Measurements from ENCODE around the gene ASB13. TPM values are rescaled to one million over a fixed set of nuclear protein-coding genes. Genes with fewer than 3 reads are reported as not detected.
A peak's percentile ranks its signal among the peaks of the same experiment; 100 is the strongest.

Gene ASB13
- total and polyA plus RNA-seq, 2 experiments from 2014 or later = 11.6 to 20.2 TPM

DNA sequence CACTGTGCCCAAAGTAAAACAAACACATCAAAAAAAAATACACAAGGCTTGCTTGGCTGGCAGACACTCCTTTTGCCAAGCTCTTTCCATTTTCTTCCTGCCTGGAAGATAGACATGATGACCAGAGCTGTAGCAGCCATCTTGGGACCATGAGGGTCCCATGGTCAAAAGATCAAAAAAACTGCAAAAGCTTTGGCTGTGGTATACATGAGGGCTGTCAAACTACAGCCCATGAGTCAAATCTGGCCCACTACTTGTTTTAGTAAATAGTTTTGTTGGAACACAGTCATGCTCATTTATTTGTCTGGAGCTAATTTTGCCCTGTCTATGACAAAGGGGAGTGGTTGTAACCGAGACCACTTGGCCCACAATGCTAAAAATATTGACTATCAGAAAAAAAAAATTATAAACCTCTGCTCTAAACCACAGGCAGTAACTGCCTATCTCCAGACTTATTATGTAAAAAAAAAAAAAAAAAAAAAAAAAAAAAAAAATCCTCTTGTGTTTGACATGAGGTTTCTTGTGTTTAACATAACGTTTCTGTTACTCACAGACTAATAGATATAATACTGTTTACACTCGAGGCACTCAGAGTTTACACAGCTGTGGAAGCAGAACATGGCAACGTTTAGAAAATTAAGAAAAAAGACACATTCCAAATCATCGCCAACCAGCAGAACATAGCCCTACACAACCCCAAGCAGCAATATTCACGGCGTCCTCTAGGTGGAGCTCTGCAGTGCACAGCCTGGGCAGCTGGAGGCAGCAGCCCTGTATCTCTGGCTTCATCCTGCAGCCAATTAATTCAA is 36.9 kb downstream of the ASB13 start (continued):
- no peak for TF ChIP-seq ZNF114 (CRISPR knock-in tag; IDR thresholded peaks at IDR 0.05)

DNA sequence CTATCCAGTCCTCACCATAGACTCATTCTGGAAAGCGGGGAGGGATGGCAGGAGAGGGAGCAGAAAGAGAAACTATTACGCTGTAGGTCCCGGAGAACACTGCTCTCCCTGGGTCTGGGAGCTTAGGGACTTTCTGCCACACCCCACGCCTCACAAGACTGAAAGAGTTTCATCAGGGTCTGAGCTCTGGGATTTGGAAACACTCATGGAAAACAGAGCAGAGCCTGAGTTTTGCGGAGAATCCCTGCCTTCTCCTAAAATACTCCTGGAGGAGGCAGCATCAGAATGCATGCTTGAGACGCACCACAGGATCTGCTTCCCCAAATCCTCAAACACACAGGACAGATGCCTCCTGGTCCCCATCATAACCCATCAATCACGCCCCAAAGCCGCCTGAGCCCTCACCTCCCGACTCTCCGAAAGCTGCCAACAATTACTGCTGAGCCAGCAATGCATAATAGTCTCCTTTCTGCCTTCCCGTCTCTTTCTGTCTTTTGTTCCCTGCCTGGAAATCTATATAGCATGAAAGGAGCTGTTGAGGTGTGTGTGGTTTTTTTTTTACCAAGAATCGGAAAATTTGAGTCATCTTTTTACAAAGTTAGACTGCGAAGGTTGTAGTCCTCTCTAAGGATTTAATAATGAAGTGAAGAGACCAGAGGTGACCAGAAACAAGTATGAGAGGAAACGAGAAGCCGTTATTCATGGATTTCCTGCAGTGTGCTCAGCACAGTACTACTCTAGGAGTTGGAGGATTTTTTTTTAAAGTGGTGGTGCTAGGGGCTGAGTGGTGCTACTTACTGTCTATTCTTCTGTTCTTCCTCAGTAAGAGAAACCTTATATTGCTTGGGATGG is 37.7 kb downstream of the ASB13 start:
- Histone ChIP-seq H3K36me3 (ENCODE audit: insufficient read depth) (no peaks in the 10 kb centered on the region), H4K20me1 (replicated peaks; ENCODE audit: insufficient read depth) (no peaks in the 10 kb centered on the region), H3K9me2 (ENCODE audit: insufficient read depth) (no peaks in the 10 kb centered on the region), H3K4me1 (ENCODE audit: insufficient read depth) (peaks cover 5% of the 10 kb centered on the region; the same call in 1 of the 2 replicates), H3K79me2 (replicated peaks; ENCODE audit: insufficient read depth) (no peaks in the 10 kb centered on the region), H3K27me3 (ENCODE audit: insufficient read depth) (no peaks in the 10 kb centered on the region), H3K4me3 (no peak overlapping the region), H3K4me2 (no peak overlapping the region), H3K27ac (ENCODE audit: low read depth) (no peak overlapping the region), H3F3A (replicated peaks; ENCODE audit: low read depth) (0 out of 2 replicates have a peak, but pooled peaks cover 8% of the 10 kb centered on the region), H2AFZ (peak overlapping the region; percentile 85)
- no peak for TF ChIP-seq STAT1 (IDR thresholded peaks at IDR 0.05; ENCODE audit: unreplicated experiment)
- Mint-ChIP-seq H3K4me1 (peaks cover 4% of the 10 kb centered on the region), H3K9me3 (no peaks in the 10 kb centered on the region), H3K4me3 (no peak overlapping the region), H3K36me3 (ENCODE audit: low read depth) (no peaks in the 10 kb centered on the region), H3K27me3 (ENCODE audit: insufficient read depth, low read depth, poor library complexity) (no peaks in the 10 kb centered on the region), H3K27ac (no peak overlapping the region)
- no peak for DNase-seq (ENCODE audit: low spot score)
- no peak for ATAC-seq

DNA sequence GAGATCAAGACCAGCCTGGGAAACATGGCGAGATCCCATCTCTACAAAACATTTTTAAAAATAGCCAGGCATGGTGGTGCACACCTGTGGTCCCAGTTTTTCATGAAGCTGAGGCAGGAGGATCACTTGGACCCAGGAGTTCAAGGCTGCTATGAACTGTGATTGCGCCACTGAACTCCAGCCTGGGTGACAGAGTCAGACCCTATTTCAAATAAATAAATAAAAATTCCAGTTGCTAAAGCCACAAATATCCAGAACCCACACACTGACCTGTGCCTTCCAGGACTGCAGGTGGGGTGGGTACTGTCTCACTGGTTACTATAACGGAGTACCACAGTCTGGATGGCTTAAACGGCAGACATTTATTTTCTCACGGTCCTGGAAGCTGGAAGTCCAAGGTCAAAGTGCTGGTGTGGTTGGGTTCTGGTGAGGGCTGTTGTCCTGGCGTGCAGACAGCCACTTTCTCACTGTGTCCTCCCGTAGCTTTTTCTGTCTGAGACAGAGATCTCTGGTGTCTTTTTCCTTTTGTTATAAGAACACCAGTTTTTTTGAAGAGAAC is 38.8 kb downstream of the ASB13 start:
- H3K4me3 ChIP-seq = no peak overlapping the region
- 0 out of 2 replicates have a peak, but pooled peaks cover 8% of the 10 kb centered on the region for H3F3A ChIP-seq (replicated peaks; ENCODE audit: low read depth)
- Mint-ChIP-seq H3K27me3 (ENCODE audit: insufficient read depth, low read depth, poor library complexity) (peaks cover 5% of the 10 kb centered on the region), H3K4me1 (peaks cover 4% of the 10 kb centered on the region), H3K36me3 (ENCODE audit: low read depth) (no peaks in the 10 kb centered on the region), H3K4me3 (no peak overlapping the region), H3K27ac (no peak overlapping the region), H3K9me3 (no peaks in the 10 kb centered on the region)
- DNase-seq (ENCODE audit: low spot score) (no peak), ATAC-seq (no peak)
- H4K20me1 ChIP-seq (replicated peaks; ENCODE audit: insufficient read depth) = no peaks in the 10 kb centered on the region
- no peaks in the 10 kb centered on the region for H3K79me2 ChIP-seq (replicated peaks; ENCODE audit: insufficient read depth)
- H3K27ac ChIP-seq (ENCODE audit: low read depth) = no peak overlapping the region
- H3K27me3 ChIP-seq (ENCODE audit: insufficient read depth) = no peaks in the 10 kb centered on the region
- H3K4me2 ChIP-seq = no peak overlapping the region
- H2AFZ ChIP-seq = 0 out of 2 replicates have a peak overlapping the region, but pooled peaks have one; percentile 85
- H3K36me3 ChIP-seq (ENCODE audit: insufficient read depth) = no peaks in the 10 kb centered on the region
- no peaks in the 10 kb centered on the region for H3K9me2 ChIP-seq (ENCODE audit: insufficient read depth)
- H3K4me1 ChIP-seq (ENCODE audit: insufficient read depth) = peaks cover 5% of the 10 kb centered on the region; the same call in 1 of the 2 replicates
- TF ChIP-seq EZH2phosphoT487 (IDR thresholded peaks at IDR 0.05; ENCODE audit: unreplicated experiment) (no peak), POLR2AphosphoS5 (IDR thresholded peaks at IDR 0.05; ENCODE audit: low read depth) (no peak), EZH2 (IDR thresholded peaks at IDR 0.05; ENCODE audit: low read depth, unreplicated experiment) (no peak), JUNB (IDR thresholded peaks at IDR 0.05; ENCODE audit: unreplicated experiment) (no peak), CREB1 (CRISPR knock-in tag; IDR thresholded peaks at IDR 0.05; ENCODE audit: low read depth) (no peak), ZNF331 (CRISPR knock-in tag; IDR thresholded peaks at IDR 0.05; ENCODE audit: low read depth) (no peak), NANOG (IDR thresholded peaks at IDR 0.05; ENCODE audit: borderline replicate concordance) (no peak), STAT1 (IDR thresholded peaks at IDR 0.05; ENCODE audit: unreplicated experiment) (no peak)
- TF ChIP-seq, protein P1, sequence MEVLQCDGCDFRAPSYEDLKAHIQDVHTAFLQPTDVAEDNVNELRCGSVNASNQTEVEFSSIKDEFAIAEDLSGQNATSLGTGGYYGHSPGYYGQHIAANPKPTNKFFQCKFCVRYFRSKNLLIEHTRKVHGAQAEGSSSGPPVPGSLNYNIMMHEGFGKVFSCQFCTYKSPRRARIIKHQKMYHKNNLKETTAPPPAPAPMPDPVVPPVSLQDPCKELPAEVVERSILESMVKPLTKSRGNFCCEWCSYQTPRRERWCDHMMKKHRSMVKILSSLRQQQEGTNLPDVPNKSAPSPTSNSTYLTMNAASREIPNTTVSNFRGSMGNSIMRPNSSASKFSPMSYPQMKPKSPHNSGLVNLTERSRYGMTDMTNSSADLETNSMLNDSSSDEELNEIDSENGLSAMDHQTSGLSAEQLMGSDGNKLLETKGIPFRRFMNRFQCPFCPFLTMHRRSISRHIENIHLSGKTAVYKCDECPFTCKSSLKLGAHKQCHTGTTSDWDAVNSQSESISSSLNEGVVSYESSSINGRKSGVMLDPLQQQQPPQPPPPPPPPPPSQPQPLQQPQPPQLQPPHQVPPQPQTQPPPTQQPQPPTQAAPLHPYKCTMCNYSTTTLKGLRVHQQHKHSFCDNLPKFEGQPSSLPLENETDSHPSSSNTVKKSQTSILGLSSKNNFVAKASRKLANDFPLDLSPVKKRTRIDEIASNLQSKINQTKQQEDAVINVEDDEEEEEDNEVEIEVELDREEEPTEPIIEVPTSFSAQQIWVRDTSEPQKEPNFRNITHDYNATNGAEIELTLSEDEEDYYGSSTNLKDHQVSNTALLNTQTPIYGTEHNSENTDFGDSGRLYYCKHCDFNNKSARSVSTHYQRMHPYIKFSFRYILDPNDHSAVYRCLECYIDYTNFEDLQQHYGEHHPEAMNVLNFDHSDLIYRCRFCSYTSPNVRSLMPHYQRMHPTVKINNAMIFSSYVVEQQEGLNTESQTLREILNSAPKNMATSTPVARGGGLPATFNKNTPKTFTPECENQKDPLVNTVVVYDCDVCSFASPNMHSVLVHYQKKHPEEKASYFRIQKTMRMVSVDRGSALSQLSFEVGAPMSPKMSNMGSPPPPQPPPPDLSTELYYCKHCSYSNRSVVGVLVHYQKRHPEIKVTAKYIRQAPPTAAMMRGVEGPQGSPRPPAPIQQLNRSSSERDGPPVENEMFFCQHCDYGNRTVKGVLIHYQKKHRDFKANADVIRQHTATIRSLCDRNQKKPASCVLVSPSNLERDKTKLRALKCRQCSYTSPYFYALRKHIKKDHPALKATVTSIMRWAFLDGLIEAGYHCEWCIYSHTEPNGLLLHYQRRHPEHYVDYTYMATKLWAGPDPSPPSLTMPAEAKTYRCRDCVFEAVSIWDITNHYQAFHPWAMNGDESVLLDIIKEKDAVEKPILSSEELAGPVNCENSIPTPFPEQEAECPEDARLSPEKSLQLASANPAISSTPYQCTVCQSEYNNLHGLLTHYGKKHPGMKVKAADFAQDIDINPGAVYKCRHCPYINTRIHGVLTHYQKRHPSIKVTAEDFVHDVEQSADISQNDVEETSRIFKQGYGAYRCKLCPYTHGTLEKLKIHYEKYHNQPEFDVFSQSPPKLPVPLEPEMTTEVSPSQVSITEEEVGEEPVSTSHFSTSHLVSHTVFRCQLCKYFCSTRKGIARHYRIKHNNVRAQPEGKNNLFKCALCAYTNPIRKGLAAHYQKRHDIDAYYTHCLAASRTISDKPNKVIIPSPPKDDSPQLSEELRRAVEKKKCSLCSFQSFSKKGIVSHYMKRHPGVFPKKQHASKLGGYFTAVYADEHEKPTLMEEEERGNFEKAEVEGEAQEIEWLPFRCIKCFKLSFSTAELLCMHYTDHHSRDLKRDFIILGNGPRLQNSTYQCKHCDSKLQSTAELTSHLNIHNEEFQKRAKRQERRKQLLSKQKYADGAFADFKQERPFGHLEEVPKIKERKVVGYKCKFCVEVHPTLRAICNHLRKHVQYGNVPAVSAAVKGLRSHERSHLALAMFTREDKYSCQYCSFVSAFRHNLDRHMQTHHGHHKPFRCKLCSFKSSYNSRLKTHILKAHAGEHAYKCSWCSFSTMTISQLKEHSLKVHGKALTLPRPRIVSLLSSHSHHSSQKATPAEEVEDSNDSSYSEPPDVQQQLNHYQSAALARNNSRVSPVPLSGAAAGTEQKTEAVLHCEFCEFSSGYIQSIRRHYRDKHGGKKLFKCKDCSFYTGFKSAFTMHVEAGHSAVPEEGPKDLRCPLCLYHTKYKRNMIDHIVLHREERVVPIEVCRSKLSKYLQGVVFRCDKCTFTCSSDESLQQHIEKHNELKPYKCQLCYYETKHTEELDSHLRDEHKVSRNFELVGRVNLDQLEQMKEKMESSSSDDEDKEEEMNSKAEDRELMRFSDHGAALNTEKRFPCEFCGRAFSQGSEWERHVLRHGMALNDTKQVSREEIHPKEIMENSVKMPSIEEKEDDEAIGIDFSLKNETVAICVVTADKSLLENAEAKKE (CRISPR knock-in tag; IDR thresholded peaks at IDR 0.05) = no peak
- TF ChIP-seq, protein P2, sequence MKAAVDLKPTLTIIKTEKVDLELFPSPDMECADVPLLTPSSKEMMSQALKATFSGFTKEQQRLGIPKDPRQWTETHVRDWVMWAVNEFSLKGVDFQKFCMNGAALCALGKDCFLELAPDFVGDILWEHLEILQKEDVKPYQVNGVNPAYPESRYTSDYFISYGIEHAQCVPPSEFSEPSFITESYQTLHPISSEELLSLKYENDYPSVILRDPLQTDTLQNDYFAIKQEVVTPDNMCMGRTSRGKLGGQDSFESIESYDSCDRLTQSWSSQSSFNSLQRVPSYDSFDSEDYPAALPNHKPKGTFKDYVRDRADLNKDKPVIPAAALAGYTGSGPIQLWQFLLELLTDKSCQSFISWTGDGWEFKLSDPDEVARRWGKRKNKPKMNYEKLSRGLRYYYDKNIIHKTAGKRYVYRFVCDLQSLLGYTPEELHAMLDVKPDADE (IDR thresholded peaks at IDR 0.05) = no peak

Data from GM23338 (cell line).